Esophagus squamous epithelium (tissue), 5 donors: ENCODE measurements around the gene CD3E. TPM values are rescaled to one million over a fixed set of nuclear protein-coding genes. Genes with fewer than 3 reads are reported as not detected.

Source experiments
- DNase-seq: peaks from one replicate; lab custom pipeline; 2025; lab: John Stamatoyannopoulos, UW
- H3K27ac ChIP-seq, 4 donors: fragments of 200-600 bp; sonication (generic); one replicate each; pipeline ENCODE4 v1.5.1; 2016 to 2019; ENCODE audit warnings: mild to moderate bottlenecking in 1 of 4
- H3K27me3 ChIP-seq, 4 donors: fragments of 200-600 bp; sonication (generic); 1 replicate in 3 of 4; 2 replicates in 1 of 4; pipeline versions ENCODE4 v1.5.1 to v1.6.0; 2017 to 2021; ENCODE audit warnings: antibody characterized with exemption in 1 of 4
- H3K36me3 ChIP-seq, 3 donors: fragments of 200-600 bp; sonication (generic); one replicate each; pipeline ENCODE4 v1.5.1; 2016 to 2019
- H3K4me1 ChIP-seq, 3 donors: fragments of 200-600 bp; sonication (generic); one replicate each; pipeline ENCODE4 v1.5.1; 2017 to 2019
- H3K4me3 ChIP-seq, 4 donors: fragments of 200-600 bp; sonication (generic); 1 replicate in 3 of 4; 2 replicates in 1 of 4; pipeline ENCODE4 v1.5.1; 2016 to 2019; ENCODE audit warnings: mild to moderate bottlenecking in 2 of 4, moderate library complexity in 1 of 4
- H3K9me3 ChIP-seq, 3 donors: fragments of 200-600 bp; sonication (generic); one replicate each; pipeline ENCODE4 v1.5.1; 2016 to 2019
- POLR2A ChIP-seq, 4 donors: fragments of 450-650 bp; IDR thresholded peaks; one replicate each; pipeline ENCODE4 v1.6.1; 2017; ENCODE audit warnings: antibody characterized with exemption in 4 of 4, mild to moderate bottlenecking in 4 of 4, moderate library complexity in 3 of 4
- WGBS, 2 donors: methylation state at CpG; one replicate each; pipeline ENCODE4 v1.1.5; 2018; 5-methylcytosine and 5-hydroxymethylcytosine counted together
- intact Hi-C: fragments of 100-400 bp; cut with DNase I; formaldehyde crosslinking; loops from one replicate; pipeline ENCODE4 v1.15.0; 2022
- total RNA-seq, 4 donors: library from RNA; depleted of rRNA; stranded (reverse); fragments of >200 nt; gene quantifications; one replicate each; pipeline ENCODE4 v1.1.0, GENCODE V29; 2016
- TF ChIP-seq, protein P1 (sequence below), 6 experiments: fragments of 450-650 bp in 4 of 6; fragments of 200-600 bp in 2 of 6; sonication (generic) in 2 of 6; IDR thresholded peaks; one replicate each; pipeline ENCODE4 v1.5.1; 2016 to 2019; ENCODE audit warnings: antibody characterized with exemption in 6 of 6, mild to moderate bottlenecking in 4 of 6, moderate library complexity in 4 of 6
- donor health status: DM: yes; HTN: yes; CAD: no.

CD3E gene
- total RNA-seq, 4 donors from 2014 or later, result 1.9 to 7.8 (median 3.1) TPM

DNA sequence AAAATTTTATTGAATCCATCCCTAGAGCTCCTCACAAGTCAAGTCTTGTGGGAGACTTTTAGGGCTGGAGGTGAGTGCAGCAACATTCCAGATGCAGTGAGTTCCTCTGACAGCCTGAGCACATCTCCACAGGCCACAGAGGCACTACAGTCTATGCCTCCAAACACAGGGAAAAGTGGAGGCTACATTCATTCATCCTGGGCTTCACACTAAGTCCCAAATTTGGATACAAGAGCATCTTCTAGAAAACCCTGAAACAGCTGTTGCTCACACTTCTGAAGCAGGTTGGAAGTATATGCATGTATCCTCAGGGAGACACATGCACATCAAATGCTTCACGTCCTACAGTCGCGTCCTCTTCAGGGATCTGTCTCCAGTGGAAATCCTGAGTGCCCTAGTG is 36.7 kb downstream of the CD3E start:
- no peaks in the 10 kb centered on the region for H3K36me3 ChIP-seq
- peak overlapping the region in 1 of 4 donors; percentile 9 for H3K27ac ChIP-seq
- DNase-seq, result no peak
- H3K4me1 ChIP-seq, result peaks cover 0 to 9% (median 3%) of the 10 kb centered on the region in 3 donors
- intact Hi-C loops, result loop anchor here (10.0 kb wide), 1 partner anchor 146 kb away; no protein-coding TSS in a partner anchor
- peak overlapping the region in 2 of 4 donors; percentile 33 to 34 for H3K4me3 ChIP-seq
- no peaks in the 10 kb centered on the region for H3K9me3 ChIP-seq
- peaks cover 0 to 34% (median 0%) of the 10 kb centered on the region in 4 donors for H3K27me3 ChIP-seq
- 64% methylated on average over 3 of the region's 3 CpGs; no CpG with 5 or more reads in 1 of the 2 donors for WGBS, 2 donors
- TF ChIP-seq, protein P1, sequence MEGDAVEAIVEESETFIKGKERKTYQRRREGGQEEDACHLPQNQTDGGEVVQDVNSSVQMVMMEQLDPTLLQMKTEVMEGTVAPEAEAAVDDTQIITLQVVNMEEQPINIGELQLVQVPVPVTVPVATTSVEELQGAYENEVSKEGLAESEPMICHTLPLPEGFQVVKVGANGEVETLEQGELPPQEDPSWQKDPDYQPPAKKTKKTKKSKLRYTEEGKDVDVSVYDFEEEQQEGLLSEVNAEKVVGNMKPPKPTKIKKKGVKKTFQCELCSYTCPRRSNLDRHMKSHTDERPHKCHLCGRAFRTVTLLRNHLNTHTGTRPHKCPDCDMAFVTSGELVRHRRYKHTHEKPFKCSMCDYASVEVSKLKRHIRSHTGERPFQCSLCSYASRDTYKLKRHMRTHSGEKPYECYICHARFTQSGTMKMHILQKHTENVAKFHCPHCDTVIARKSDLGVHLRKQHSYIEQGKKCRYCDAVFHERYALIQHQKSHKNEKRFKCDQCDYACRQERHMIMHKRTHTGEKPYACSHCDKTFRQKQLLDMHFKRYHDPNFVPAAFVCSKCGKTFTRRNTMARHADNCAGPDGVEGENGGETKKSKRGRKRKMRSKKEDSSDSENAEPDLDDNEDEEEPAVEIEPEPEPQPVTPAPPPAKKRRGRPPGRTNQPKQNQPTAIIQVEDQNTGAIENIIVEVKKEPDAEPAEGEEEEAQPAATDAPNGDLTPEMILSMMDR (IDR thresholded peaks at IDR 0.05), result no peak
- no peak for TF ChIP-seq POLR2A (IDR thresholded peaks at IDR 0.05)

DNA sequence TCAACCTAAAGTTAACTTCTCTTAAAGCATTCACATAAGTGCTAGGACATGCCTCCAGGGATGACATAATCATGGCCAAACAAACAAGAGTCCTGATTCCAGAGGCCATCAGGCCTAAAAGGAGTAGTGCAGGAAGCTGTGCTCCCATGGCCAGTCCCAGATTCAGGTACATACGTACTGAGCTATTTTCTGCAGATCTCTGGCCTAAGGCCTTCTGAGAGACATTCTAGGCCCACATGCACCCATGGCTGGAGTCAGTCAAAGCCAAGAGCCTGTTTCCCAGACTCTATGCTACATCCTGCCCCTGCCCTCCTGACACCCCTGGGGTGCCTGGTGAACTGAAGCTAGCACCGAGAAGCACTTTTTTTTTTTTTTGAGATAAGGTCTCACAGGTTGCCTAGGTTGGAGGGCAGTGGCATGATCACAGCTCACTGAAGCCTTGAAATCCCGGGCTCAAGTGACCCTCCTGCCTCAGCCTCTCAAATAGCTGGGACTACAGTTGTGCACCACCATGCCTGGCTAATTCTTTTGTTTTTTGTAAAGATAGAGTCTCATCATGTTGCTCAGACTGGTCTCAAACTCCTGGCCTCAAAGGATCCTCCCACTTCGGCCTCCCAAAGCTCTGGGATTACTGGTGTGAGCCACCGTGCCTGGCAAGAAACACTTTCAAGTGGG is 37.4 kb downstream of the CD3E start:
- peak overlapping the region; percentile 4 to 38 (median 24) for H3K4me3 ChIP-seq
- peak overlapping the region in 3 of 4 donors; percentile 3 to 44 (median 34) for H3K27ac ChIP-seq
- H3K9me3 ChIP-seq, result no peaks in the 10 kb centered on the region
- H3K4me1 ChIP-seq, result peaks cover 0 to 9% (median 3%) of the 10 kb centered on the region in 3 donors
- H3K36me3 ChIP-seq, result no peaks in the 10 kb centered on the region
- DNase-seq, result no peak
- H3K27me3 ChIP-seq, result peaks cover 0 to 34% (median 0%) of the 10 kb centered on the region in 4 donors
- 70 to 75% methylated on average over 5 of the region's 5 CpGs for WGBS, 2 donors
- TF ChIP-seq, protein P1 (IDR thresholded peaks at IDR 0.05), result no peak
- no peak for TF ChIP-seq POLR2A (IDR thresholded peaks at IDR 0.05)
- intact Hi-C loops, result loop anchor here (10.0 kb wide), 1 partner anchor 147 kb away; no protein-coding TSS in a partner anchor

GRCh38 chr11:118342503-118343161 is 38.1 kb downstream of the CD3E start, which contains the start of gene CD3D:
Gene CD3D, minus strand, starts transcription at chr11:118342705. Its CDS starts 98 bp downstream, at chr11:118342607.
- Histone ChIP-seq H3K9me3 (no peaks in the 10 kb centered on the region), H3K4me1 (peaks cover 0 to 9% (median 3%) of the 10 kb centered on the region in 3 donors), H3K27me3 (peaks cover 0 to 35% (median 0%) of the 10 kb centered on the region in 4 donors), H3K36me3 (no peaks in the 10 kb centered on the region), H3K27ac (peak within 1 kb of the TSS in 3 of 4 donors; percentile 3 to 49 (median 34)), H3K4me3 (peak within 1 kb of the TSS; percentile 4 to 38 (median 24))
- no peak for DNase-seq
- WGBS, 2 donors, result 64 to 82% methylated on average over 11 to 12 of the region's 13 CpGs
- TF ChIP-seq, protein P1 (IDR thresholded peaks at IDR 0.05), result no peak
- TF ChIP-seq POLR2A (IDR thresholded peaks at IDR 0.05), result no peak
- intact Hi-C loops, result loop anchor here (10.0 kb wide), 1 partner anchor 148 kb away; no protein-coding TSS in a partner anchor

DNA sequence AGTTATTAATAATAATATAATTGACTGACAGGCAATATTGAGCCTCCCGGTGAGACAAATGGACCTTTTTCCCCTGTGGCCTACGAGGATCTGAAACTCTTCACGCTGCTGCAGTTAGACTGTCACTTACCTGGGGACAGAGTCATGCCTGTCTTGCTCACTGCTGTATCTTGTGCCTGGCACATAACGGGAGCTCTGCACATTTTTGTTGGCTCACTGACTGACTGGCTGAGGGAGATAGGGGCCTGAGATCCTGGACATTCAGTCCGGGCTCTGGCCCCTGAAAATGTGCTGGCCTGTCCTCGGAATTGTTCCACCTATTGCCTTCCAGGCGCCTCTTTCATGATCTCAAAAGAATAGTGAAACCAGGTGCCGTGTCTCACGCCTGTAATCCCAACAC is 38.7 kb downstream of the CD3E start:
- H3K27me3 ChIP-seq, result peaks cover 0 to 41% (median 0%) of the 10 kb centered on the region in 4 donors
- H3K9me3 ChIP-seq, result no peaks in the 10 kb centered on the region
- WGBS, 2 donors, result 57% methylated on average over 3 to 8 of the region's 9 CpGs
- DNase-seq, result no peak
- H3K4me1 ChIP-seq, result peaks cover 0 to 9% (median 3%) of the 10 kb centered on the region in 3 donors
- no peaks in the 10 kb centered on the region for H3K36me3 ChIP-seq
- peak overlapping the region in 1 of 4 donors; percentile 33 for H3K4me3 ChIP-seq
- TF ChIP-seq, protein P1 (IDR thresholded peaks at IDR 0.05), result no peak
- TF ChIP-seq POLR2A (IDR thresholded peaks at IDR 0.05), result no peak
- intact Hi-C loops, result loop anchor here (10.0 kb wide), 1 partner anchor 148 kb away; no protein-coding TSS in a partner anchor
- H3K27ac ChIP-seq, result peak overlapping the region in 1 of 4 donors; percentile 49
